SW 1271 (cell line): ENCODE data around the gene GNAZ.

Experiments
- DNase-seq, 2 experiments: peaks; one replicate each; lab custom pipeline; 2025; lab: John Stamatoyannopoulos, UW

GNAZ gene

GRCh38 chr22:23119494-23120414 lies 49.4 kb downstream of the GNAZ start:
- DNase-seq, result no peak

DNA sequence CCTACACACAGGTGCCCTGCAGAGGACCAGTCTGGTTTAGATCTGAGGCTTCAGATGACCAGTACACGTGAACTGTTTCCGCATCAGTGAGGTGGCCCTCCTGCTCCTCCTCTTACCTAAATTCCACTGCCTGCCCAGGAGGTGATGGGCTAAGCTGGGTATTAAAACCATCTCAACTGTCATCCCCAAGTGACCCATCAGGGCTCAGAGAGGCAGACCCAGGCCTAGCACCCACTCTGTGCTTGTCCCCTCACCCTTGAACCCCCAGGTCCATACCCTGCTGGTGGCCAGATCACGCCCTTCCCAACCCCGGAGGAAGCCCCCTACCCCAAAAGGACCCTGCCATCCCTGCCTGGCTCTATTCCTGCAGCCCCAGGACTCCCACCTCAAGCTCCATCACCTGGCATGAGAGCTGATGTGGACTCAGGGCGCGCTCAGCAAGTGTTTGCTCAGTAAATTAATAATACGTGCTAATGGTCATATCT lies 50.1 kb downstream of the GNAZ start:
- DNase-seq, result no peak

DNA sequence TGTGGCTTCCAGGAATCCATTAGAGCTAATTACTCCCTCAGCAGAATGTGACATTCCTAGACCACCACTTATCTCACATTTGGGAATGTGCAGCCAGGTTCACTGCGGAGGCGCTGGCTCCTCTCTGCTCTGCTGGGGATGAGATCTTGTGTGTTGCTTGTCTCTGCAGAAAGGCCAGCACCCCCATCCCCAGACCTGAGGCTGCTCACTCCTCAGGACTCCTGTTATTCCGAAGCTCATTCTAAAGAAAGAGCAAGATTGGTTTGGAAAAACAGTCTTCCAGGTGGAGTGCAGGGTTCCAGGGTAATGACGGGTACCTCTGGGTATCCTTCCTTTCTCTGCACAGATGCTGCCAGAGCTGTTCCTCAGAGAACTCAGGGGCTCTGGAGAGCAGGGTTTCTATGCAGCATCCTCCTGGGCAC lies 50.7 kb downstream of the GNAZ start:
- DNase-seq, result no peak

- DNase-seq, result no peak
Observed at GRCh38 chr22:23121424-23121823, 51.1 kb downstream of the GNAZ start.

- no peak for DNase-seq
Observed at GRCh38 chr22:23122216-23122957, 52.1 kb downstream of the GNAZ start.

GRCh38 chr22:23122992-23123803 lies 52.9 kb downstream of the GNAZ start:
- DNase-seq, result no peak

DNA sequence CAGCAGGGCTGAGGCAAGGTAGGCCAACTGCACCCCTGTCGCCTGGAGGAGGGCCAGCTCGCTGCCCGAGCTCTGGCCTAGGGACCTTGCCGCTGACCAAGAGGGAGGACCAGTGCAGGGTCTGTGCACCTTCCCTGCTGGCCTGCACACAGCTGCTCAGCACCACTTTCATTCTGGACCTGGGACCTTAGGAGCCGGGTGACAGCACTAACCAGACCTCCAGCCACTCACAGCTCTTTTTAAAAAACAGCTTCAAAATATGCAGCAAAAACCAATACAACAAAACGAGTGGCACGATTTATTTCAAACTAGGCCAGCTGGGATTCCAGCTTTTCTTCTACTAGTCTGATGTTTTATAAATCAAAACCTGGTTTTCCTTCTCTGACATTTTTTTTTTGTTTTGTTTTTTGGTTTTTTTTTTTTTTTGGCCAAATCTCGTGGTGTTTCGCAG lies 53.5 kb downstream of the GNAZ start:
- DNase-seq, result no peak

DNA sequence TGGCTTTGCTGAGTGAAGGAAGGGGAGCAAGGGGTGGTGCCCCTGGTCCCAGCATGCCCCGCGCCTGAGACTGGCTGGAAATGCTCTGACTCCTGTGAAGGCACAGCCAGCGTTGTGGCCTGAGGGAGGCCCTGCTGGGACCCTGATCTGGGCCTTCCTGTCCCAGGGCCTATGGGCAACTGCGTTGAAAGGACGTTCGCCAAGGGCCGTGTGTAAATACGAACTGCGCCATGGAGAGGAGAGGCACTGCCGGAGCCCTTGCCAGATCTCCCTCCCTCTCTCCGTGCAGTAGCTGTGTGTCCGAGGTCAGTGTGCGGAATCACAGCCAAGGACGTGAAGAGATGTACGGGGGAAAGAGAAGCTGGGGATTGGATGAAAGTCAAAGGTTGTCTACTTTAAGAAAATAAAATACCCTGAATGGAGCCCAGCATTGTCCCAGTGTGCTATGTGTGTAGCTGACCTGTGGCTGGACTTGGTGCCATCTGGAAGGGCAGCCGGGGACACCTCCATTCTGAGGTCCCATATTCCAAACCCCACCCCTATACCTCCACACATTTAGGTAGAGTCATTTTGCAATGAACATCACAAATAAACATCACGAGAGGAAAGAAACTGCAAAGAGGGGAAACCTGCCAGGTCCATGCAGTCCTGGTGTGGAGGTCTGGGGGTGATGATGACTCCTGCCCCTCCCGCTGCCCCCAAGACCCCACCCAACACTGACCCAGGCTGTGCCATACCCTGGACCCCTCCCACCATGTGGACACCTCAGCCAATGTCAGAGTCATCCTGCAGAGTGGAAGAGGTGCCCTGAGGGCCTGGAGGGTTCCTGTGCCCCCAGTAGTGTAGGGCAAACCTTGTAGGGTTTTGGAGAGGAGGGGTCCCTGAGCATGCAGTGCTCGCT lies 54.5 kb downstream of the GNAZ start:
- no peak for DNase-seq

DNA sequence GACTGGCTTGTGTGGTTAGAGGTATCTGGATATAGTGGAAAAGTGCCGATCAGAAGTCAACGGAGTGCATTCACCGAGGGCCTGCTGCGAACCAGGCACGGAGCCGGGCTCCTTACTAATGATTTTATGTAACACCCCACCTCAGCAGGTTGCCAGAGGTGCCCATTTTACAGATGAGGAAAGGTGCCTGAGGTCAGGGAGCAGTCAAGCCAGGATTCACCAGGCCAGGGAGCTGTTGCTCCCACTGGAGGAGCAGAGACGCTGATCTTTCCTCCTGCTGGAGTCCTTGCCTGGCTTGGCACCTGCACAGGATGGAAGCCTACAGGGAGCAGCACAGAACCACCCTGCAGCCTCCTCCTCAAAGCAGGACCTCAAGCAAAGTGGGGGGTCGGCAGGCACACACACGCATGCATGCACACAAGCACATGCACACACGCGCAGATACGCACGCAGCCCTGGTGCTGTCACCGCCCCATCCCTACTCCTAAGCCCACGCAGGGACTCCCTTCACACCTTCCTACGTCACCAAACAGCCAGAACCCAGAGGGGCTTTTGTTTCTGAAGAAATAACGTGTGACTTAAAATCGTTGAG lies 55.3 kb downstream of the GNAZ start:
- no peak for DNase-seq

- no peak for DNase-seq
Observed at GRCh38 chr22:23126165-23127054, 56.1 kb downstream of the GNAZ start.

GRCh38 chr22:23127055-23127756 lies 56.9 kb downstream of the GNAZ start:
- DNase-seq, result no peak

DNA sequence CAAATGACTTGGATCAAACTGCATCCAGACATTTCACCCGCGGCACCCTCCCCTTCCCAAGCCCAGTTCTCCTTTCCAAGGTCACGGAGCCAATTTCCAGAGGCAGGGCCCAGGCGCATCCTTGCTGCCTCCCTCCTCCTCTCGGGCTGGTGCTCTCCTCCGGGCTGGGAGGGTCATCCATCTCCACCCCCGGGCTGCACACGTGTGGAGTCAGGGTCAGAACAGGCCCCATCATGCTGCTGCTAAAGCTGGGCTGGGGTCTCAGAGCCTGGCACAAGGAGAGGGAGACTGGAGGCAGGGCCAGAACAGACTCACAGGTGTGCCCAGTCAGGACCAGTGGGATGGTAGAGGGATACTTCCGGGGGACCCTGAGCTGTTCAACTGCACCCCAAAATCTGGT lies 57.5 kb downstream of the GNAZ start:
- no peak for DNase-seq

DNA sequence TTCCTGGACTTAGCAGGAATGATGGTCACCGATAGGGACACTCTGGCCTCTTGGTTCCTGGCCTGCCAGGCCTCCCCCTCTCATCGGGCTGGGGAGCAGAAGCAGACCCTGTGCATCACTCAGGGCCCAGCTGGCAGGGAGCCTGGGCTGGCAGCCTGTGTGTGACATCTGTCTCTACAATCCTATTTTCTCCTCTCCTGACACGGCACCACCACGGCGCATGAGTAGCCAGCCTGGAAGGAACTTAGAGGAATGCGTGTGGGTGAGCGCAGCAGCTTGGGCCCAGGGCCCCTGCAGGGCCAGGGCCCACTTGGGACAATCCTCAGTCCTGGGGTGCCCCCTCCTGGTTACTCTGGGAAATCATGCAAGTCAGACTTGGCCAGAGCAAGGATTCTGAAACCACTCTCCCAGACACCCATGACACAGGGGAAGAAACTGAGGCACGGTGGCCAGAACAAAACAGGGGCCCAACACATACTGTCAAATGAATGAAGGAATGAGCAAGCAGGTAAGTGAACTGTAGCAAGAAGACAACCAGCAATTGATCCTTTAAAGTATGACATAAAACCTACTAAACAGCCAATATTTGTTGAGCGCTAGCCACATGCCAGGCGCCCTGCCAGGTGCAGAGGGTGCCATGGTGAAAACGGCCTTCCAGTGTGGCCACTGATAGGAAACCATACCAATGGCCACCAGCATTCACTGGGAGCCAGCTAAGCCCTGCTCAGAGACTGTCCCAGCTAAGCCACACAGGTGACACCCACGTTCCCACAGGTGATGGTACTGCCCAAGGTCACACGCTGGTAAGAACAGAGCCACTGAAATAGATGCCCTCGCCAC lies 58.2 kb downstream of the GNAZ start:
- peak in 1 of 2 experiments; percentile 17 for DNase-seq

DNA sequence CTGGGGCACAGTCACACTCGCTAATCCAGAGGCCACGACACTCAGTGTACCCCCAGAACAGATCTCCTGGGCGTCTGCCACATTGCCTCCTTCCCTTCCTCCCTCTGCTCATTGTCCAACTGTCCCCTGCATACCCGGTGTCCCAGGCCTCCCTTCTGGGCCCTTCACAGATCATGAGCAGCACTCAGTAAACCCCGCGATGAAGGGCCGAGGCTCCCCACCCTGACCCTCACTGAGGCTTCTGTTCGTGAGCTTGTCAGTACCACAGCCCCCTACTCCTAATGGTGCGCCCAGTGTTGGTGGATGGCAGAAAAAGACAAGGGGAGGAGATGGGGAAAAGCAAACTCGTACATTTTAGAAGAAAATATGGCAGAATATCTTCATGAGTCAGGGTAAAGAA lies 58.8 kb downstream of the GNAZ start:
- no peak for DNase-seq

DNA sequence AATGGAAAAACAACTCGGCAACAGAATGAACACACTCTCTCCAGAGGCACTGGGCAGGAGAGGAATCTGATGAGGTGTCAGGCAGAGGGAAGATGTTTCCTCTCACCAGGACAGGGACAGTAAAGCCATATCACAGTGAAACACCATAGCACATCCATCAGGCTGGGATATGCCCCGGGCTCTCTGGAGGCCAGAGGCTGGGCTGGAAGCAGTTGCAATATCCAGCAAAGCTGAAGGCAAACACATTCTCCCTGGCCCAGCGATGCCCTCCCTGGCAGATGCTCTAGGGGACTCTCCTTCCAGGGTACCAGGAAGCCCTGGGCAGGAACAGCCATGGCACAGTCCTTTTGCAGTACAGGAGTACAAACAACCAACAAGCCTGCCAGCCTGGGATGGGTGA lies 60.4 kb downstream of the GNAZ start:
- DNase-seq, result no peak

DNA sequence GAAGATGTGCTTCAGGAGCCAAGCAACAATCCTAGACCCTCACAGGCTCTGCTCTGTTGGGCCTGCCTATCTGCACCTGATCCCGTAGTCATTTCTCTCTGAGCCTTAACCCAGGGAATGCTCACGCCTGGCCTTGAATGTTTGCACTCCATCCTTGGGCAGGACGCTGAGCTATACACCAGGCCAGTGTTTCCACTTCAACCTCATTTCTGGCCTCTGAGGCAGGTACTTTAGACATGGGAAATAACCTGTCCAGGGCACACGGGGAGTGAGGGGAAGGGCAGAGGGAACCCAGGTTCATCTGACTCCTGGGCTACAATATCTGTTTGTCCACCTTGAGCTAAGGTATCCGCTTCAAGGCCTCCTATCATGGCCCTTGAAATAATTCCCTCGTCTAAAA lies 61.6 kb downstream of the GNAZ start:
- no peak for DNase-seq

DNA sequence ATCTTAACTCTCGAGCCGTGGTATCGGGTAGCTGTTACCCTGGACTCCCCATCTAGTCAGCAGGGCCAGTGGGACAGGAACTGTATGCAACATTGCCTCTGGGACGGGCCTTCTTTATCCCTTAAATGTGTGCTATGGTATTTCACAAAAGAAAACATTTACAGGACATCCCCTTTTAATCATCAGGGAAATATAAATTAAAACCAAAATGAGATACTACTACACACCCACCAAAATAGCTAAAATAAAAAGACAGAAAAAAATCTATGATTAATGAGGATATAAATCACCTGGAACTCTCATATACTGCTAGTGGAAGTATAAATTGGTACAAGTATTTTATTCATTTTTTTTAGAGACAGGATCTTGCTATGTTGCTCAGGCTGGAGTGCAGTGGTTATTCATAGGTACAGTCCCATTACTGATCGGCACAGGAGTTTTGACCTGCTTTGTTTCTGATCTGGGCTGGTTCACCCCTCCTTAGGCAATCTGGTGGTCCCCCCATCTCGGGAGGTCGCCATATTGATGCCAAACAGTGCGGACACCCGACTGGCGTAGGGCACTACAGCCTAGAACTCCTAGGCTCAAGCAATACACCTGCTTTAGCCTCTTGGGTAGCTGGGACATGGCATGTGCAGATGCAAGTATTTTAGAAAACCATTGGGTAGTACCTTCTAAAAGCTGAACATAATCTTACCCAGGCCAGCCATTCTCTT lies 62.2 kb downstream of the GNAZ start:
- no peak for DNase-seq
